Left hindlimb (tissue), 1 donor: ENCODE measurements around the gene SLC24A4.

ENCODE experiments used
- DNase-seq: peaks from one replicate; pipeline ENCODE4 v3.0.0-alpha.2; 2018

Gene SLC24A4

GRCh38 chr14:92460541-92460915, 137.6 kb downstream of the SLC24A4 start:
- DNase-seq: no peak

GRCh38 chr14:92460916-92461579, 138.1 kb downstream of the SLC24A4 start:
- no peak for DNase-seq

- no peak for DNase-seq
Observed at GRCh38 chr14:92461891-92462290, 138.9 kb downstream of the SLC24A4 start.

DNA sequence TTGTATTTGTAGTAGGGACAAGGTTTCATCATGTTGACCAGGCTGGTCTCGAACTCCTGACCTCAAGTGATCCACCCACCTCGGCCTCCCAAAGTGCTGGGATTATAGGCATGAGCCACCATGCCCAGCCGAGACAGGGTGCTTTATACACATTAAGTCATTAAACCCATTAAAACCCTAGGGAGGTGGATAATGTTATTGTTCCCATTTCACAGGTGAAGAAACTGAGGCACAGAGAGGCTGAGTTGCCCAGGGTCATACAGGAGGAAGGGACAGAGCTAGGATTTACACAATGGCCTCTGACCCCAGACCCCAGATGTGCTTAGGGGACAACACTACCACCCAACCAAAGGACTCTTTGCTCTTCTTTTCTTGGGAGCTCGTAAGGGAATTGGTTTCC, 139.6 kb downstream of the SLC24A4 start:
- no peak for DNase-seq

- no peak for DNase-seq
Observed at GRCh38 chr14:92463141-92463540, 140.2 kb downstream of the SLC24A4 start.

GRCh38 chr14:92464156-92464555, 141.2 kb downstream of the SLC24A4 start:
- no peak for DNase-seq

DNA sequence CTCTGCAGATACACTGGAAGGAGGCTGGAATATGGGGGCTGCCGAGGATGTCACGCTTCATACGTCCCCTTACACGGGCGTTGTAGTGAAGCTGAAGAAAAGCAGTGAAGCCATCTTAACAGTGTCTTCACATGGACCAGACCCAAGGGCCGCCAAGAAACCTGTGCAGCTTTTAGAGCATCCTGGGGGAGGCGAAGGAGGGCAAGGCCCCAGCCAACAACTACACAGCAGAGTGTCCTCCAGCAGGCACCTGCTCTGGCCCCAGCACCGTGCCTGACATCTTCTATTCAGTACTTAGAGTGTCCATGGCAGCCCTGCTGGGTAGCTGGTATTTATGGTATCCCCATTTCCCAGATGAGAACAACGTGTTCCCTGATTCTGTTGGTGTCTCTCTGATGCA, 141.8 kb downstream of the SLC24A4 start:
- no peak for DNase-seq

DNA sequence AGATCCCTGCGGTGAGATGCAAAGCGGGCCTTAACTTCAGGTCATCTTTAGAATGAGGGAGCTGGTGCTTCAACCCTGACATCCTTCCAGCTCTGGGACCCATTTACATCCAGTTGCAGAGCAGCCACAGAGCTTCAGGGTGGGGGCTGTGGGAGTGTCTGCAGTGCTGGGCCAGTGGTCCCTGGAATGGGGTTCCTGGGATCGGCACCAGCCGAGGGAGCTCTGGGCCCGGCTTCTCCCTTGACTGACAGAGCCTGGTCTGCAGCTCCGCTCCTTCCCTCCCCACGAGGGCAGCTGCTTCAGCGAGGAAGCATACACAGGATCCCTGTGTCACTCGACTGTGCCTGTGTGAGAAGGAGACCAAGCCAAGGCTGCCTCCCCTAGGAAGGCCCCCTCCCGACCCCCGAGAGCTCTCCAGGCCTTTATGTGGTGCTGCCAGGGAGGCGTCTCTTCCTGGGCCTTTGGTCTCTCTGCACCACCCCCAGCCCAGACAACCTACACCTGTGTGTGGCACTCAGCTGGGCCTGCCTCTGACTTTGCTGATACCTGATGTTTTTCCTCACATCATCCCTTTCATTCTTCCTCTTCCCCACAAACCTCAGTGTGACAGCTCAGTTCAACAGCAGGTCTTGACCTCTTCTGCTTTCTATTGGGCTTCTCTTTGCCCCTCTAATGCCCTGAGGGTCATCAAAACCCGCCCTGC, 142.5 kb downstream of the SLC24A4 start:
- no peak for DNase-seq

DNA sequence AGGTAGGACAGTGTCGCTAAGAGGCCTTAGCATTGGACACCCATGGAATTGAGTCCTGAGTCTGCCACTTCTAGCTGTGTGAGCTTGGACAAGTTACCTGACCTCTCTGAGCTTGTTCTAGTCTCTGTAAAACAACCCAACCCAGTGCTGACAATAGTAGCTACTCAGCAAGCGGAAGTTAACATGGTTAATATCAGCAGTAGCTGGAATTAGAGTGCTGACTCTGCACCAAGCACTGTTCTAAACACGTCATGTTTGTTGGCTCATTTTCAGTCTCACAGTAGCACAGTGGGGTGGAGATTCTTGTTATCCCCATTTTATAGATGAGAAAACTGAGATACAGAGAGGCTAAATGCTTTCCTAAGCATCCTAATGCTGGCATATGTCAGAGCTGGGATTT, 143.1 kb downstream of the SLC24A4 start:
- no peak for DNase-seq

- no peak for DNase-seq
Observed at GRCh38 chr14:92469515-92469914, 146.6 kb downstream of the SLC24A4 start.

DNA sequence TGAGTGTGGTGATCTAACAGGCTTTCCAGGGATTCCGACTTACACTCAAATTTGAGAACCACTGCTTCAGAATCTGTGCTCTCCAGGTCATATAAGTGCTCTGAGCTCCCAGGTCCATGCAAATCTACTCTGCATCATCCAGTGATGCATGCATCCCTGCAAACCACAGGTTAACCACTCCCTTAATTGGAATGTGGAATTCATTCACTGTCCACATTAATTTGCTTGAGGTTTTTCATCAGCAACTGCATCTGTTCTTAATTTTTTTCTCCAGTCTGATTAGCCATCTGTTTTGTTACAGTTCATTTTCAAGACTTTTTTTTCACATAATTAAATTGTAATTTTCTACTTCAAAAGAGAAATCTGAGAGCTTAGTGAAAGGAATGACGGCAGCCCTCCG, 147.2 kb downstream of the SLC24A4 start:
- no peak for DNase-seq

- no peak for DNase-seq
Observed at GRCh38 chr14:92470811-92471210, 147.8 kb downstream of the SLC24A4 start.

GRCh38 chr14:92471919-92472318, 149.0 kb downstream of the SLC24A4 start:
- DNase-seq: no peak

GRCh38 chr14:92472860-92473259, 149.9 kb downstream of the SLC24A4 start:
- DNase-seq: no peak

- DNase-seq: no peak
Observed at GRCh38 chr14:92473261-92473968, 150.4 kb downstream of the SLC24A4 start.

DNA sequence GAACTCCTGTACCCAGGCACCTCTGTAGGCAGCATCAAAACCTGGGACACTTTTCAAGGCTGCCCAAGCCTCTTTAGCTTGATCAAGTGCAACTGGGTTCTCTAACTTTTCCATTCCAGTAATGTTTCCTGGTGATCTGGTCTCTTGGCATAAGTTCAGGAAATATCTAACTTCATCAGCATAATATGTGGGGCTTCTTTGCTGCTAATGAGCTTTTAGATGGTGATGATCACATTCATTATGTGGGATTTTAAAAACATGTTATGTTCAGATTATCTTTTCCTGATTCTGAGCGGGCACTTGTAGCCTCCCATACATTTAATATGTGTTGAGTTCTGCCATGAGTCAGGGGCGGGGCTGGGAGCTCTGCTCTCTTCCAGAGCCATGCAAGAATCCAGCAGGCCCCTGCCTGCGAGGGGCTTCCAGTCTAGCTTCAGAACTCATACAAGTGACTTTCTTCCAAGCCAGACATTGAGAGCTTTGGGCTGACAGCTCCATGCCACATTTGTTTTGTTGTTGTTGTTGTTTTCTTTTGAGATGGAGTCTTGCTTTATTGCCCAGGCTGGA, 151.1 kb downstream of the SLC24A4 start:
- DNase-seq: no peak

GRCh38 chr14:92475037-92475436, 152.1 kb downstream of the SLC24A4 start:
- no peak for DNase-seq

DNA sequence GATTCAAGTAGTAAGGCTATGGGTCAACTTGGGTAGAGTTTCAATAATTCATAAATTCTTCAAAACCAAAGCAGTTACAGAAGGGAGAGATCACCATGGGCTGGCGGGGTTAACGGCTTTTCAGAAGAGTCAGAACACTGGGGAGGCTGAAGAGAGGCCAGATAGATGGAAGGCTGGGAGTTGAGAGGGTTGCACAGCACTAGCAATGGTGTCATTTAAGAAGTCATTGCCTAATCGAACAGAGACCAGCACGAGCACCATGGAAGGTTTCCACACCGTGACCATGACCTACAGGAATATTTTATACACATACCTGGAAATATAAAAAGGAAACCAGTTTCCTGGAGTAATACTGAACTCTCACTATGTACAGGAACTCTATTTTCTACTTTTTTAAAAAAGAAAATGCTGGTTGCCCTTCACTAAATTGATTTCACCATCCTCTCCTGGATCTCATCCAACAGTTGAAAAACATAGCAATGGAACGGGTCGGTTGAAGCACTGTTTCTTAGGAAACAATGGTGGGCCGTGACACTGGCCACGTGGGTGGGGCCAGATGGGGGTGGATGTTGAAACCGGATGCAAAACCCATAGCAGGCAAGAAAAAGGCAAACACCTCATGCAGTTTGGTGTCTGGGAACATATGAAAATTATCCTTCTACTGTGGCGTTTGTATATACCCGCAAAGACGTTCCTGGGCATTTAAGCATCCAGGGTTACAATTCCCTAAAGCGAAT, 152.7 kb downstream of the SLC24A4 start:
- no peak for DNase-seq

DNA sequence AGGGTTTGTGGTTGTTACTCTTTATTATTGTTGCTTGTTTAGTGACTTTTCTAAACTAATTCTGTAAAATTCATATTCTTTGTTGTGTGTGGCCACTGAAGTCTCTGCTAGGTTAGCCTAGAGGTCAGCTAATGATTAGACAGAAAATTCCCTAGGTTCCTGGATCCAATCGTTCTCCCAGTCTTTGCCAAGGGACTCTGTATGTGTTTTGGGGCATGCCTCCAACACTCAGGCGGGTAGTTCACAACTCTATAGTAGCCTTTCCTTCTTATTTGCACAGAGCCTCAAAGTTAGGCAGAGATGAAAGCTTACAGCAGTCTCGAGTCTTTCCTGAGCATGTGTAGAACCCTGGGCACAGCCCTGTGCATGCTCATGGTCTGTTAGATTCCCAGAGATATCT, 157.9 kb downstream of the SLC24A4 start:
- DNase-seq: no peak

DNA sequence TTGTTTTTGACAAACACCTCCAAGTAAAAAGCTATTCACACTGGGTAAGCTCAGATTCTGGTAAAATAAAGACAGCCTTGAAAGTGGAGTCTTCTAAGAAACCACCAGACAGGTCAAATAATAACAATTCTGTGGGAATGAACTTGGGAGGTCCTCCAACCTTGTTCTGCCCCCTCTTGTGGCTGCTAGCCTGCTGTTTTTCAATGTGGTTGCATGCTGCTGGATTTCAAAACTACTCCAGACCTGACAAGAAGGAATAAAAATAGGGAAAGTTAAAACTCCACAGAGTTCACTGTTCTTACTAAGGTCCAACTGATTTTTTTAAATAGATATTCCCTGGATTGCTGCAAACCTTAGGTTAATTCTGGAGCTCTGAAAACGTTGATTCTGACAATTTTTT, 158.4 kb downstream of the SLC24A4 start:
- DNase-seq: no peak

DNA sequence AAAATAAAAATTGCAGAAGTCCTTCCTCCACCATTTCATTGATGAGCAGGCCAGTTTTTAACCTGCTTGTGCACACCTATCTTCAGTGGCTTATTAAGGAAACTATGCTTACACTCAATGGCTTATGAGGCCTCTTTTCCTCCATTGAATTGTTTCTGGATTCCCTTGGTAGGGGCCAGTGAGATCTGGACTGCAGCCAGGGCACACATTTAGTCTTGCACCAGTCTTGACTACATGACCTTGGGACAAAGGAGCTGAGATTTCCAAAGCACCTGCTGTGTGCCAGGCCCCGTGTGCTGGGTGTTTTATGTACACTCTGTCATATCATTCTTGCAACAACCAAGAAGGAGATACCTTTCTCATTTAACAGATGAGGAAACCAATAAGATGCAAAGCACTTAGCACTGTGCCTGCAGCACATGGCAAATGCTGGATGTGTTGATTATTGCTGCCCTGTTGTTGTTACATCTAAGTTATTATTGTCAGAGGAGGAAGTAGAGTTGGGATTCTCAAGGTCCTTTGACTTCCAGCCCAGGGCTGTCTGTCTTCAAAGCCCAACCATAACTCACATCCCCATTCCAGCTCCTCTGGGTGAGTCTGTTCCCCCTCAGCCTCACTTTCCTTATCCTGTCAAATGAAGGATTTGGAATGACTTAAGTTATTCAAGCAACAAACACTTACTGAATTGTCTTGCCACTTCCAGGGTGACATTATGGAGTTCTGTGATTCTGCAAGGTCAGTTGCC, 159.0 kb downstream of the SLC24A4 start:
- DNase-seq: no peak

DNA sequence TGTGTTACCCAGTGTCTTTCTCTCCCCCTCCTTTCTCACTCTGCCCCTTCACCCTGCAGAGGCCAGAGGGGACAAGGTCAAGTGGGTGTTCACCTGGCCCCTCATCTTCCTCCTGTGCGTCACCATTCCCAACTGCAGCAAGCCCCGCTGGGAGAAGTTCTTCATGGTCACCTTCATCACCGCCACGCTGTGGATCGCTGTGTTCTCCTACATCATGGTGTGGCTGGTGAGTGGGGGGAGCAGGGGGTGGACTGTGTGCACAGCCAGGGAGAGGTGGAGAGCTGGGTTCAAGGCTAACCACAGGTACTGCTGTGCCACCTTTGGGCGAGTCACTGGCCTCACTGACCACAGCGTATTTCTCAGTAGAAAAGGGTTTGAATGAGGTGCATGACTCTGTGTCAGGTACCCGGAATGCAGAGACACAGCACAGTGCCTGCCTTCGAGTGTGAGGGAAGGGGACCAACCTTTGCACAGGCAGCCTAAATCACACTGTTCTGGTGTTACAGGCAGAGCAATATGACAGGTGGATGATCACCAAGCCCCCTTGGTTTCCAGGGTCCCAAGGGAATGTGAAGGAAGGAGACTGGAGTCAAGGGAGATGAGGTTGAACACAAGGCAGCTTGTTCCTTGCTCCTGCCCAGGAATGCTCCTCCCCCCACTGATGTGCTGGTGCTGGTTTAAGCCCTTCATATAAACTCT, 159.8 kb downstream of the SLC24A4 start:
- DNase-seq: no peak
